HEK293 (cell line): ENCODE measurements around the gene BNIPL.

Experiments
- BCL11B ChIP-seq: fragments of 450-650 bp; formaldehyde crosslinking; IDR thresholded peaks from 2 replicates; pipeline ENCODE4 v1.5.1; 2016; ENCODE audit warnings: low read depth, missing biosample characterization, missing genetic modification characterization
- BCL6B ChIP-seq: fragments of 450-650 bp; formaldehyde crosslinking; IDR thresholded peaks from 2 replicates; pipeline ENCODE4 v1.5.1; 2017; ENCODE audit warnings: missing biosample characterization, missing genetic modification characterization
- ELK4 ChIP-seq: IDR thresholded peaks from 2 replicates; pipeline ENCODE4 v1.6.1; 2011; ENCODE audit warnings: mild to moderate bottlenecking, low read depth, low read length, borderline replicate concordance
- FEZF1 ChIP-seq: fragments of 450-650 bp; formaldehyde crosslinking; IDR thresholded peaks from 2 replicates; pipeline ENCODE4 v1.5.1; 2016; ENCODE audit warnings: missing biosample characterization, missing genetic modification characterization
- GLI2 ChIP-seq: fragments of 450-650 bp; formaldehyde crosslinking; IDR thresholded peaks from 2 replicates; pipeline ENCODE4; 2017; ENCODE audit warnings: missing biosample characterization, missing genetic modification characterization, low read depth, borderline replicate concordance
- HOXD13 ChIP-seq: sonication (generic); formaldehyde crosslinking; IDR thresholded peaks from 2 replicates; pipeline ENCODE4 v1.8.0; 2022; ENCODE audit warnings: missing genetic modification reagents, borderline replicate concordance
- KLF1 ChIP-seq: fragments of 450-650 bp; formaldehyde crosslinking; IDR thresholded peaks from 2 replicates; pipeline ENCODE4 v1.5.1; 2016; ENCODE audit warnings: missing biosample characterization, missing genetic modification characterization
- KLF17 ChIP-seq: fragments of 450-650 bp; formaldehyde crosslinking; IDR thresholded peaks from 2 replicates; pipeline ENCODE4 v1.5.1; 2016; ENCODE audit warnings: missing biosample characterization, missing genetic modification characterization
- OSR2 ChIP-seq: fragments of 450-650 bp; formaldehyde crosslinking; IDR thresholded peaks from 2 replicates; pipeline ENCODE4 v1.5.1; 2016; ENCODE audit warnings: missing biosample characterization, missing genetic modification characterization
- PRDM2 ChIP-seq: fragments of 450-650 bp; formaldehyde crosslinking; IDR thresholded peaks from 2 replicates; pipeline ENCODE4 v1.5.1; 2016; ENCODE audit warnings: missing biosample characterization, missing genetic modification characterization, borderline replicate concordance
- SP3 ChIP-seq: fragments of 450-650 bp; formaldehyde crosslinking; IDR thresholded peaks from 2 replicates; pipeline ENCODE4 v1.5.1; 2016; ENCODE audit warnings: missing biosample characterization, missing genetic modification characterization
- ZBTB6 ChIP-seq: fragments of 450-650 bp; formaldehyde crosslinking; IDR thresholded peaks from 2 replicates; pipeline ENCODE4 v1.5.1; 2017; ENCODE audit warnings: missing biosample characterization, missing genetic modification characterization
- ZNF155 ChIP-seq: fragments of 450-650 bp; formaldehyde crosslinking; IDR thresholded peaks from 2 replicates; pipeline ENCODE4 v1.5.1; 2016; ENCODE audit warnings: missing biosample characterization, missing genetic modification characterization
- ZNF169 ChIP-seq: fragments of 450-650 bp; formaldehyde crosslinking; IDR thresholded peaks from 2 replicates; pipeline ENCODE4 v1.5.1; 2016; ENCODE audit warnings: missing biosample characterization, missing genetic modification characterization
- ZNF202 ChIP-seq: fragments of 450-650 bp; formaldehyde crosslinking; IDR thresholded peaks from 2 replicates; pipeline ENCODE4 v1.5.1; 2016; ENCODE audit warnings: missing biosample characterization, missing genetic modification characterization, borderline replicate concordance
- ZNF214 ChIP-seq: fragments of 450-650 bp; formaldehyde crosslinking; IDR thresholded peaks from 2 replicates; pipeline ENCODE4 v1.5.1; 2017; ENCODE audit warnings: missing biosample characterization, mild to moderate bottlenecking, missing genetic modification characterization, borderline replicate concordance
- ZNF24 ChIP-seq: fragments of 450-650 bp; formaldehyde crosslinking; IDR thresholded peaks from 2 replicates; pipeline ENCODE4 v1.5.1; 2016; ENCODE audit warnings: missing biosample characterization, missing genetic modification characterization
- ZNF514 ChIP-seq: fragments of 450-650 bp; formaldehyde crosslinking; IDR thresholded peaks from 2 replicates; pipeline ENCODE4 v1.5.1; 2016; ENCODE audit warnings: missing biosample characterization, missing genetic modification characterization
- ZNF600 ChIP-seq: fragments of 450-650 bp; formaldehyde crosslinking; IDR thresholded peaks from 2 replicates; pipeline ENCODE4 v1.5.1; 2016; ENCODE audit warnings: missing biosample characterization, missing genetic modification characterization
- ZNF785 ChIP-seq: fragments of 450-650 bp; formaldehyde crosslinking; IDR thresholded peaks from 2 replicates; pipeline ENCODE4 v1.5.1; 2016; ENCODE audit warnings: missing biosample characterization, missing genetic modification characterization
- TF ChIP-seq, protein P1 (sequence below): fragments of 450-650 bp; formaldehyde crosslinking; IDR thresholded peaks from 2 replicates; pipeline ENCODE4 v1.5.1; 2016; ENCODE audit warnings: missing biosample characterization, missing genetic modification characterization
- TF ChIP-seq, protein P2 (sequence below): fragments of 450-650 bp; formaldehyde crosslinking; IDR thresholded peaks from 2 replicates; pipeline ENCODE4 v1.5.1; 2016; ENCODE audit warnings: missing biosample characterization, missing genetic modification characterization

Gene BNIPL

DNA sequence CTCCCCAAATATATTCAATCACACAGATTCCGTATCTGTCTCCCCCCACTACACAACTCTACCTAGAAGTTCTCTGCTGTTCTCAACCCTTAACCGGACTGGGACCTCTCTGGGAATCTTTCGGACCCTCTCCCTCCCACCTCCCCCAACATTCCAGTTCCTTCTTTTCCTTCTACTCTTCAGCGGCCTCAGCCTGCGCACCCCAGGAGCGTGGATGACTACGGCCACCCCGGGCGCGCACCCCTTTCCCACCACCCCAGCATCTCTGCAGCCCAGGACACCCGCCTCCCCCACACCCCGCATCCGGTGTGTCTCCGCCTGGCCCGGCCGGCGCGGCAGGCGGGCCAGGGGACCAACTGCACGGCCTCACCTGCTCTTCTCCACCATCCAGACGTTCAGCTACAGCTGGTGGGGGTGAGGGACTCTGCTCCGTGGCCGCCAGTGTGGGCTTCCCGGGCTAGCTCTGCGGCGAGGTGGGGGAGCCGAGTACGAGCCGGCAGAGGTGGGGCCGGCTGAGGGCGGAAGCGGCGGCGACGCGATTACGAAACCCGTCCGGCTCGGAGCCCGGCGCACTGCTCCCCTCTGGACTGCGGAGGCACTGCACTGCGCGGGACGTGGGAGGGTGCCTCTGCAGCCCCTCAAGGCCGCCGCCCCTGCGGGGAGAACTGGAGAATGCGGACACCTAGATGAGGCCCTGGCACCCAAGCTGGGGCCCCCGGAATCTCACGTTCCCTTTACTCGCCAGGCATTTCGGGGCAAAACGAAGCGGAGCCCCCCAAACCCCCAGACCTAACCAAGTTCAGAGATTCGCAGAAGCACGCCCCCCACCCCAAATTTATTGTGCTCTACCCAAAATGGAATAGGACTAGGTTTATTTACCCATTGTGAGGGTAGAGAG, 23.0 kb downstream of the BNIPL start, which contains the start of gene CDC42SE1 (continued):
- TF ChIP-seq ZNF214 (tag by site-specific recombination) (no peak), ZNF514 (tag by site-specific recombination) (no peak), BCL6B (tag by site-specific recombination) (no peak), ZNF600 (tag by site-specific recombination) (peak; percentile 79), SP3 (tag by site-specific recombination) (peak; percentile 18), HOXD13 (CRISPR knock-in tag) (no peak), ZNF785 (tag by site-specific recombination) (no peak), ZNF169 (no peak), KLF17 (peak; percentile 61), KLF1 (tag by site-specific recombination) (peak; percentile 77), BCL11B (tag by site-specific recombination) (0 out of 2 replicates have a peak, but pooled peaks have one; percentile 47), ZNF202 (tag by site-specific recombination) (no peak), OSR2 (tag by site-specific recombination) (no peak), ELK4 (no peak; the same call in 1 of the 2 replicates), ZNF155 (no peak), ZNF24 (tag by site-specific recombination) (no peak), PRDM2 (no peak), GLI2 (no peak), FEZF1 (tag by site-specific recombination) (no peak), ZBTB6 (tag by site-specific recombination) (0 out of 2 replicates have a peak, but pooled peaks have one; percentile 45)
- TF ChIP-seq, protein P1, sequence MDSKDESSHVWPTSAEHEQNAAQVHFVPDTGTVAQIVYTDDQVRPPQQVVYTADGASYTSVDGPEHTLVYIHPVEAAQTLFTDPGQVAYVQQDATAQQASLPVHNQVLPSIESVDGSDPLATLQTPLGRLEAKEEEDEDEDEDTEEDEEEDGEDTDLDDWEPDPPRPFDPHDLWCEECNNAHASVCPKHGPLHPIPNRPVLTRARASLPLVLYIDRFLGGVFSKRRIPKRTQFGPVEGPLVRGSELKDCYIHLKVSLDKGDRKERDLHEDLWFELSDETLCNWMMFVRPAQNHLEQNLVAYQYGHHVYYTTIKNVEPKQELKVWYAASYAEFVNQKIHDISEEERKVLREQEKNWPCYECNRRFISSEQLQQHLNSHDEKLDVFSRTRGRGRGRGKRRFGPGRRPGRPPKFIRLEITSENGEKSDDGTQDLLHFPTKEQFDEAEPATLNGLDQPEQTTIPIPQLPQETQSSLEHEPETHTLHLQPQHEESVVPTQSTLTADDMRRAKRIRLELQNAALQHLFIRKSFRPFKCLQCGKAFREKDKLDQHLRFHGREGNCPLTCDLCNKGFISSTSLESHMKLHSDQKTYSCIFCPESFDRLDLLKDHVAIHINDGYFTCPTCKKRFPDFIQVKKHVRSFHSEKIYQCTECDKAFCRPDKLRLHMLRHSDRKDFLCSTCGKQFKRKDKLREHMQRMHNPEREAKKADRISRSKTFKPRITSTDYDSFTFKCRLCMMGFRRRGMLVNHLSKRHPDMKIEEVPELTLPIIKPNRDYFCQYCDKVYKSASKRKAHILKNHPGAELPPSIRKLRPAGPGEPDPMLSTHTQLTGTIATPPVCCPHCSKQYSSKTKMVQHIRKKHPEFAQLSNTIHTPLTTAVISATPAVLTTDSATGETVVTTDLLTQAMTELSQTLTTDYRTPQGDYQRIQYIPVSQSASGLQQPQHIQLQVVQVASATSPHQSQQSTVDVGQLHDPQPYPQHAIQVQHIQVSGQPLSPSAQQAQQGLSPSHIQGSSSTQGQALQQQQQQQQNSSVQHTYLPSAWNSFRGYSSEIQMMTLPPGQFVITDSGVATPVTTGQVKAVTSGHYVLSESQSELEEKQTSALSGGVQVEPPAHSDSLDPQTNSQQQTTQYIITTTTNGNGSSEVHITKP = no peak
- TF ChIP-seq, protein P2, sequence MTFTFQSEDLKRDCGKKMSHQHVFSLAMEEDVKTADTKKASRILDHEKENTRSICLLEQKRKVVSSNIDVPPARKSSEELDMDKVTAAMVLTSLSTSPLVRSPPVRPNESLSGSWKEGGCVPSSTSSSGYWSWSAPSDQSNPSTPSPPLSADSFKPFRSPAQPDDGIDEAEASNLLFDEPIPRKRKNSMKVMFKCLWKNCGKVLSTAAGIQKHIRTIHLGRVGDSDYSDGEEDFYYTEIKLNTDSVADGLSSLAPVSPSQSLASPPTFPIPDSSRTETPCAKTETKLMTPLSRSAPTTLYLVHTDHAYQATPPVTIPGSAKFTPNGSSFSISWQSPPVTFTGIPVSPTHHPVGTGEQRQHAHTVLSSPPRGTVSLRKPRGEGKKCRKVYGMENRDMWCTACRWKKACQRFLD = peak; percentile 89; the same call in 1 of the 2 replicates
